Activated T-helper 9 cell treated with anti-CD3 and anti-CD28 coated beads, Interleukin-2, amount 50 U/mL, for 16 hours (primary cell): Measurements from ENCODE around the gene NDUFA8.

Experiments
- DNase-seq: peaks from one replicate; pipeline ENCODE4 v3.0.0-alpha.2; 2020; ENCODE audit warnings: low read depth

Gene NDUFA8

DNA sequence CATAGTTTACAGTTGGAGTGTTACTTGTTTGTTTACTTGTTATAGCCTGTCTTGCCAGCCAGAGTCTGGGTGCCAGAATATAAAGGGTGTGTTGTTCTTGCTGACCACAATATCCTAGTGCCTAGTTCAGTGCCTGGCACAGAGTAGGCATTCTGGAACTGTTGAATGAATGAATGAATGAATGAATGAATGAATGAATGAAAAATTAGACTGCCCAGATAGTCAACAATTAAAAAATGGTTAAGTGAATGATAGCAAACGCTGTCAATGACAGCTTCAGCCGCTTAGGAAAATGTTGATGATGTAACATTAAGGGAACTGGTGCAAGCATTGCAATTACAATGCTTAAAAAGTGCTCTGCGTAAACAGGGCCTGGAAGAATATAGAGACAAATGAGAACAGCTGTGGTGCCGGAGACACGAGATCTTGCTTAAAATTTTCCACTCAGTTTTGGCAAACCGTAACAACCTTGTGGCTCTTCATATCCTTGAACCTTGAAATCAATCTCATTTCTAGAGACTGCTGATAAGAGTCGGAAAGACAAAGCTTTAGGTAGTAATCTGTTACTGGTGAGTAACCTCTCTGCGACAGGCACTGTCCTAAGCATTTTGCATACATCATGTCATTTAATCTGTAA is 61.8 kb downstream of the NDUFA8 start:
- no peak for DNase-seq

DNA sequence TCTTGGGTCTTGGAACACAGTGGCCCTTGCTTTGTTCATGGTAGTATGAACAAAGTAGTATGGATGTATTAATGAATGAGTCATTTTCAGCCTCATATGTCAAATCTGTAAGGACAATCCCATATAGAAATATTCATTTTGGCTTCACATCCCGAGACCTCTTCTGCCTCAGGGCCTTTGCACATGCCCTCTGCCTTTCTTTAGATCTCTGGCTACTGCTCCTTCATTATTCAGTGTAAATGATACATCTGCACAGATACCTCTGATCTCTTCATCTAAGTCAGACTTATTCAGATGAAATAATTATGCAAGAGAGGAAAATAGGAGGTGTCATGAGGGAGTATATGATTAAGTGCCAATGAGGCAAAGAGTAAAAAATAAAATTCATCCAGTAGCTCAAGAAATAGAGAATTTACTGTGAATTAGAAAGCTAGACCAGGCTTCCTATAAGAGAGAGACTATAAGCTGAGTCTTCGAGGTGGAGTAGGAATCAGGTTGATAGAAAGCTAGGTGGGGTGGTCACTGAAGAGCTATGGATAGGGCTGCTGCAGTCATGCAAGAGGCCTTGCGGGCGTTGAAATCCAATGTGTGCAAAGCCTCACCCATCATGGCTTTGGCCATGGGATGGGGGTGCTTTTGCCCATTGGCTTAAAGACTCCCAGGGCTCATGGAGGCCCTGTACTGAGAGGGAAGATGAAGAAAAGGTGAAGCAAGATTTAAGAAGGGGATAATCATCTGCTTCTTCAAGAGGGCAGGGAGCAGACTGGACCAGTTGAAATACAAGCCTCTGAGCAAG is 62.8 kb downstream of the NDUFA8 start:
- no peak for DNase-seq

DNA sequence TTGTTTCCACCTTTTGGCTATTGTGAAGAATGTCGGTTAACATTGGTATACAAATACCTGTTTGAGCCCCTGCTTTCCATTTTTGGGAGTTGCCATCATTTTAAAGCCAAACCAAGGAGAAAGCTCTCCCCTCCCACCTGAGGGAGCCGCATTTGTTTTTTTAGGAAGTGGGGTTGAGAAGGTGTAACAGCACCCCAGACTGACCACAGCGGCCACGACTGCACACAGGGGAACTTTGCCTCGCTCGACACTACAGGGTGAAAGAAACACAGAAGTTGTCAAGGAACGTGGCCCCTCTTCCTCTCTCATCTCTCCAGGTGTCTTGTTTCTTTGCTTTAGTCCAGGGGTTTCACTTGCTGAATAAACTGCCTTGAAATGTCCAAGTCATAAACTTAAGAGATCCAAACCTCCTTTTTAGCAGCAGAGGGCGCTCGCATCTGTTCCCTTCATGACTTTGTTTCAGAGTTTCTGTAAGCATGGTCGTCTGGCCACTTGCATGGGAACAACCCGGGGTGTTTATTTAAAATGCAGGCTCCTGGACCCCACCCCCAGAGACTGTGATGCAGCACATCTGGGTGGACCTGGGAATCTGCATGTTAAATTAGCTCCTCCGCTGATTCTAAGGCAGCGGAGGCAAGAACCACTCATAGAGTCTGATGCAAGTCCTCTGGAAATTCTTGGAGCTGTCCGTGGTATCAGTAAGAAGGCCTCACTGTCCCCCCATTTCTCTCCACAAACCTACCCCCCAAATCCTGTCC is 64.4 kb downstream of the NDUFA8 start:
- peak; percentile 19 for DNase-seq
